Activated CD8-positive, alpha-beta memory T cell treated with anti-CD3 and anti-CD28 coated beads for 4 hours (primary cell): ENCODE data around the gene COL8A2.

ENCODE experiments used
- DNase-seq, 2 donors: peaks; one replicate each; pipeline ENCODE4 v3.0.0-alpha.2; 2020; ENCODE audit warnings: low read depth in 2 of 2

Gene COL8A2

DNA sequence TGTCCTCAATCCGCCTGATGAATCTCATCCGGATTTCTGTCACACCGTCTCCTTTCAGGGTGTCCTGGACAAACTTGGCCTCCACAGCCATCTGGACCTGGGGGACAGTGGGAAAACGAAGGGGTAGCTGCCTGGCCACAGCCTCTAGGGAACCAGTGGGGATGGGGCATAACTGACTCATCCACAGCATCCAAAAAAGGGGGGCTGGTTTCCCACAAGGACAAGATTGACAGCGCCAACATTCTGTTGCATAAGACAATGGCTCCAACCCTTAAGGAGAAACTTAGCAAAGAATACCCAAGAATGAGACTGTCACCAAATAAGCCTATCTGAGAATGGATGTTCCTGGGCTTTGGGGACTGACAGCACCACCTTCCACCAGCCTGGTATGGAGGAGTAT lies 12.2 kb upstream of the COL8A2 start:
- no peak for DNase-seq

GRCh38 chr1:36136535-36136934 lies 11.5 kb upstream of the COL8A2 start:
- no peak for DNase-seq

DNA sequence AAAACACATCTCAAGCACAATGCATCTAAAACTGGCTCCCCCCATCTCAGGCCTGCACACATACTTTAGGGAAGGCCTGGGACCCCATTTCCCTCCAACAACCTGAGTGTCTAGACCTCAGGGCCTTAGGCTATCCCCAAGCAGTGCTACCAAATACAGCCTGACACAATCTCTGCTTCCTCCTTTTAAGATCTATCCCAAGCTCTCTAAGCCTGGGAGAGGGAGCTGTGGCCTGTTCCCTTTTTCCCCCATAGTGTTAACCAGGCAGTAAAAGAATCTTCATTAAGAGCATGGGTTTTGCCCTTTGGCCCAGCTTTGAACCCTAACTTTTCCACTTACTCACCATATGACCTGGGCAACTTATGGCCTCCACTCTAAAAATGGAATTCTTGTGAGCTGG lies 10.8 kb upstream of the COL8A2 start:
- DNase-seq, result no peak

- DNase-seq, result no peak
Measured at GRCh38 chr1:36135330-36135667, 10.3 kb upstream of the COL8A2 start.

DNA sequence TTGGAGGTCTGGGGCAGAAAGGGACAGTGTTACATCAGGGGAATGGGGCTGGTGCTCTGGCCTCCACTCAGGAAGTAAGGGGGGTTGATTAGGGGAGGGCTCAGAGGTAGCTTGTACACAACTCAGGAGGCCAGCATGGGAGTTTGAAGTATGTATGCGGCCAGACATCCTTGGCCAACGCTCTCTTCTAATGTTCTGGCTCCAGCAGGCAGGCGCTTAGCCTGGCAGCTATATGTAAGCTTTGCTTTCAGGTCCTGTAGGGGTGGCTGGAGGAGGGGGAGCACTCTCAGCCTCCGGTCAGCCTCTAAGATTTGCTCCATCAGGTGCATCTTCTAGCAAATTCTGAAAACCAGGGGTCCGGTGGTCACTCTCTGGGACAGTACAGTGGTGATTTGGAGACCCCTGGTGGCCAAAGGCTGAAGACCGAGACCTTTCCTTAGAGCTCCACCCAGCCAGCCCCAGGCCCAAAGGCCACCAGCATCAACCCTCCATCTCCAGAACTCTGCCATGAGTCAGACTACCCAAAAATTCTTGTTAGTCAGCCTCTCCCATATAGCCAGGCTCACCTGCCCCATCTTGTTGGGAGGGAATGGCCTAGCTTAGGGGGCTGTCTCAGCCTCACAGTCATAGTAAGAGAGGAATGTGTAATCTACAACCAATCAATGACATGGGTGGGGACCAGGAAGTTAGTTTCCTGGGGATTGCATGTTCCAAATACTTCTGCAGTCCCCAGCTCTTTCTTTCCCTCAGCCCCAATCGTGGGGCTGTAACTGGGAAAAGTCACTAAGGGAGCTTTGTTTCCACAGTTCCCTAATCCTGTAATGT lies 9.7 kb upstream of the COL8A2 start:
- DNase-seq, result no peak

GRCh38 chr1:36134031-36134430 lies 9.0 kb upstream of the COL8A2 start:
- no peak for DNase-seq

GRCh38 chr1:36133484-36133883 lies 8.5 kb upstream of the COL8A2 start:
- DNase-seq, result no peak

- no peak for DNase-seq
Measured at GRCh38 chr1:36132029-36132428, 7.0 kb upstream of the COL8A2 start.

GRCh38 chr1:36128905-36129206 lies 3.8 kb upstream of the COL8A2 start:
- no peak for DNase-seq

DNA sequence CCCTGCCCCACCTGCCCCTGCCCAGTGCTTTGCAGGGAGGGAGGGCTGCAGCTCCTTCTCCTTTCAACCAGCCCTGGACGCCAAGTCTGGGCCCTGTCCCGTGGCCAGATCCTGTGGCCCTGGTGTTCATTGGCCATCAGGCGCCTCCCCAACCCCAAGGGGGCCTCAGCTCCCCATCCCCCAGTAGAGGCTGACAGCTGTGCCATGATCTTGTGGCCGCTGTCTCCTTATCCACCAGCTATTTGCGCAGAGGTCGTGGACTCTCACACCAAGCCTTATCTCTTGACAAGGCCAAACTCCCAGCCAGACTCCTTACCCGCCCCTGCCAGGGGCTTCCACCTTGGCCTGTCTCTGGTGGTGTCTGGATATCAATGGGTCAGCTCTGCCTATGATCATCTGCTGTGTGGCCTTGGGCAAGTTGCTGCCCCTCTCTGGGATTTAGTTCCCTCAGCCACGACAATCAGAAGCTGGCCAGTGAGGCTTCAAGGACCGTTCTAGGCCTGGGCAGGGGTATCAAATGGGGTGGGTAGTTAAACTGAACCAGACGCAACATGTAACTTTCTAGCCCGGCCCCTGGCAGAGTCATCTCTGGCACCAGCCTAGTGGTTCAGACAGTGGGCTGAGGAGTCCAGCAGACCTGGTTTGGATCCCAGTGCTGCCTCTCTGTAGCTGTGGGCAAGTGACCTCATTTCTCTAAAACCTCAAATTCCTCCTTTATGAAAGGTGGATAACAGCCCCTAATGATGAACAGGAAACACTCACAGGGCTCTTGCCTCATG lies 3.3 kb upstream of the COL8A2 start:
- DNase-seq, result no peak

DNA sequence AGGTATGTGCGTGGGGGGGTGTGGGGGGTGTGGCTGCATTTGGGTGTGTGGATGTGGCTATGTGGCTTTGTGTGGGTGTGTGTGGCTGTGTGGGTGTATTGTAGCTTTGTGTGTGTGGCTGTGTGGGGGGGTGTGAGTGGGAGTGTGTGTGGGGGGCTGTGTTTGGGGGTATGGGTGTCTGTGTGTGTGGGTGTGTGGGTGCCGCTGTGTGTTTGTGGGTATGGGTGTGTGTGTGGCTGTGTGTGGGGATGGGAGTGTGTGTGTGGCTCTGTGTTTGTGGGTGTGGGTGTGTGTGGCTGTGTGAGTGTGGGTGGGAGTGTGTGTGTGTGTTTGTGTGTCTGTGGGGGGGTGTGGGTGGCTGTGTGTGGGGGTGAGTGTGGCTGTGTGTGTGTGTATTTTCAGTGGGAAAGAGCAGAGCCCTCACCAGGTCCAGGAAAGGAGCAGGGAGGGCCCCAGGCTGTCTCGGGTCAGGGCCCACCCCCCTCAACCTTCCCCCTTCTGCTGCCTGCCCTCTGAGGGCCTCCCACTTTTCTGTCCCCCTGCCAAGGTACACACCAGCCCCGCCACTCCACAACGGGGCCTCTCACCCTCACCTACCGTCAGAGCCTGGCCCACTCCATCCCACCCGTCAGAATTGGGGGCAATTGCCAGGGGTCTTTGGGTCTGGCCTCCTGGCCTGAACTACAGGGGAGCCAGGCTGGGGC lies 1.9 kb upstream of the COL8A2 start:
- DNase-seq, result no peak

DNA sequence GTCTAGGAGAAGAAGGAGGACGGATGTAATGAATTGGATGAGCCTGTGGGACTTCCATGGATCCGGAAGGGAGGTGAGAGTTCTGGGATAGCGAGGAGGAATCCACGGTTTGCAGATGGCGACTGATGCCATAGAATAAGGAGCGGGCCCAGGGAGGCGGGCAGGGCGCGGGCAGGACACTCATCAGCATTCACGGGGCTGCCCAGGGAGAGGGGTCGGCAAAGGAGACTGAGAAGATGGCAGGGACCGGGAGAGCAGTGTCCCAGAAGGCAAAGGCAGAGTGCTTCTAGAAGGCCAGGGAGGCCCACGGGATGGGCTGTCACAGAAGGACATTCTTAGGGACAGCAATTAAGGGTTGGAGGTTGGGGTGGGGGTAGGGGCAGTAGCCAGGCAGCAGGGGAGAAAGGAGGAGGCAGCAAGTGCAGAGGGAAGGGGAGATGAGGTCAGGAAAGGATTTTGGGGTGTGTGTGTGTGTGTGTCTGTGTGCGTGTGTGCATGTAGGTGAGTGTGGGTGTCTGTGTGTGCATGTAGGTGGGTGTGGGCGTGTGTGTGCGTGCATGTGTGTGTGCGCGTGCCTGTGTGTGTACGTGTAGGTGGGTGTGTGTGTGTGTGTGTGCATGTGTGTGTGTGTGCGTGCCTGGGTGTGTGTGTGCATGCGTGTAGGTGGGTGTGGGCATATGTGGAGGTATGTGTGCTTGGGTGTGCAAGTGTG lies 1.1 kb upstream of the COL8A2 start:
- no peak for DNase-seq

DNA sequence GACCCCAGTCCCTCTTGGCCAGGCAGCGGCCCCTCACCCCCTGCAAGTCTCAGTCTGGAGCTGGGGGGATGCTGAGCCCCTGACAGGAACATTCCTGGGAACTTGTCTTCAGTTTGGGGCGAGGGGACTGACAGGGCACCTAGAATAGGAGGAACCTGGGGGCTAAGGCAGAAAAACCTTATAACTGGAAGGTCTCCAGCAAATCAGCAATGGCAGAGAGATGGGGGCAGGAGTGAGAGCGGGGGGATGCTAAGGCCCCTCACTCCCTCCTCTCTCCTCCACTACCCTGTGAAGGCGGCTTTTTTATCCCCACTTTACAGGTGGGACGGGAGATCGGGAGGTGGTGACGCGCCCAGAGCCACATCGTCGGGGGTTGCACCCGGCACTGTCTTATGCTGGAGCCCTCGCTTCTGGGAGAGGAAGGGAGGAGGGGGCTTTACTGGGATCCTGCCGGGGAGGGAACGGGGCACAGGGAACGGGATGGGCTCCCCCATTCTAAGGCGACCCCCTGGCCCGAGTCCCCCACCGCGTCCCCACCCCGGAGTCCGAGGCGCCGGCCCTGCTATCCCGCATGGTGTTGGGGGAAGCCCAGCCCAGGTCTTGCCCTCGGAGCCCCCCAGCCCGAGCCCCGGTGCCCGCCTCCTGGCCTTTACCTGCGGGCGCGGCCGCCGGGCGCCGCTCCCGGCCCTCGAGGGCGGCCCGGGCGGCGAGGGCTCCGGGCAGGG lies 456 bp downstream of the COL8A2 start:
- DNase-seq, result no peak

DNA sequence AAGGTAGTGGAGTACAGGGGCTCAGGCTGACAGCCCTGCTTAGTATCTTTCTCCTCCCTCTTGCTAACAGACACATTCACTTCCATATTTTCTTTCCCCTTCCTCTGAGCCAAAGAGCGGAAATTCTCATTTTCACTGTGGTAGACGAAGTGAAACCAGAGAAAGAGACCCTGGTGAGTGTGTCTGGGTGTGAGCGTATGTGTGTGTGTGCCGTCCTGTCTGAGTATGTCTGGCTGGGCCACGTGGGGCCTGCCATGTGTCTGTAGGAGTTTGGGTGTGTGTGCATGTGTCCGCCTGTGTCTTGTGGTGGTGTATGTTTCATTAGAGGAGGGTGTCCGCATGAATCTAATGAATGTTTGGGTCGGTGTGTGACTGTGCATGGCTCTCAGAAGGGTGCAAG lies 1.7 kb downstream of the COL8A2 start:
- no peak for DNase-seq

DNA sequence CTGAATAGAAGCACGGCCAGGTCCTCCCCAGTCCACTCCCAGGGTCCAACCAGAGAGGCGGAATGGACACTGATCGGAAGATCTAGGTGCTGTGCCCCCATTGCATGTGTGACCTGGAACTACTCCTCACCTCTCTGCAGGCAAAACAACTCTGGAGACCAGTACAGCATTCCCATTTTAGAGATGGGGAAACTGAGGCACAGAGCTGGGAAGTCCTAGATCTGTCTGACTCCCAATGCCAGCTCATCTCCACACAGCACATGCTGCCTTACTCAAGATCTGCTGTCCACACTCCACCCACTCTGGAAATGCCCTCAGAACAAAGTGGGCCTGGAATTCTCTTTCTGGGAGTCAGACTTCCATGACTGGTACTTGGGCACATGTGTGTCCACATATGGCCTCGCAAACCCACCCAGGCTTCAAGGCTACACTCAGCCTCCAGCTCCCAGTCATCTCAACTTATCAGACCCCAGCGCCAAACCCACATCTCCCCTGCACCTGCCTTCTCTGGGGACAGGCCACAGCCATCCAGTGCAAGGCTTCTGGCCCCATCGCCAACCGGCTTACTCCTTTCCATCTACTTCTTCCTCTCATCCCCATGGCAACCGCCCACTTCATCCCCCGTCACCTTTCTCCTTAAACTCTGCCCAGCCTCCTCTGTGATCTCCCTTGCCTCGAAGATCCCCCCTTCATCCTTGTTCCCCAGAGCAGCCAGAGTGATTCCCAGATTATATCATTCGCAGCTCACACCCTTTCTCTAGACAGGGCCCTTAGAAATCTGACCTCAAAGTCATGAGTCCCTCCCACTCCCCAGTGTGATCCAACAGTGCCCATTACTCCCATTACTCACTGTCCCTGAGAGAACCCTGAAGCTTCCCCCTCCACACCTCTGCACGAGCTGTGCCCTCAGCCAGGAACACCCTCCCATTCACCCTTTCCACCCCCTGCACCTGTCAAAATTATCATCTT lies 2.7 kb downstream of the COL8A2 start:
- DNase-seq, result no peak

DNA sequence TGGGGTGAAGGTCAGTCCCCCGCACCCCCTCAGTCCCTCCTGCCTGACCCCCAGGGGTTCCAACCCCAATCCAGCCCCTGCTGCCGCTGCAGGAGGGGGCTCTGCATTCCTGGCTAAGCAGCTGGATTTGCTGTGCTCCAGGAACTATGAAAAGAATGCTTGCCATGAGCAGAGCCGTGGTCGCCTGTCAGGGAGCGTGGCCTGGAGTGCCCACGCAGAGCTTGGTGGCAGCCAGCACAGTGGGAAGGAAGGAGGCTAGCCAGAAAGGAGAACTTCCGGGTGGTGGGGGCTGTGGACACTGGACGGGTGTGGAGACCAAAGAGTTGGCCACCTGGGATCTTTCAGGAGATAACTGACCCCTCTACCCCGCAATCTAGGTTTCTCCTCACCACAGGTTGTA lies 5.6 kb downstream of the COL8A2 start:
- DNase-seq, result no peak

GRCh38 chr1:36118447-36119204 lies 6.4 kb downstream of the COL8A2 start:
- DNase-seq, result no peak

DNA sequence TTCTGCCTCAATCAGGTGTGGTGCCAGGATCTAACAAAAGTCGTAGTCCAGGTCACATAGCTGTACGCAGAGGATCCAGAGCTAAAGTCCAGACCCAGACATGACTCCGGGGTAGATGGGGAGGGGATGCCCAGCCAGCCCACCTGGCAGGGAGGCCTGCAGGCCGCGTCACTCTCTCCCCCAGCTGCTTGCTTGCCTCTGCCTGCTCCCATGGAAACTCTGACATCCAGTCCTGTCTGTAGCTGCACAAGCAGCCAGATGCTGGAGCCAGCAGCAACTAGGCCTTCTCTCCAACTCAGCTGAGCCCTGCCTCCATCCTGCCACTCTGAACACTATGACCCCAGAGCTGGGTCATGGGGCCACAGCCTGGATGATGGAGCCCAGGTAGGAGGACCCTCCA lies 8.1 kb downstream of the COL8A2 start:
- DNase-seq, result no peak

DNA sequence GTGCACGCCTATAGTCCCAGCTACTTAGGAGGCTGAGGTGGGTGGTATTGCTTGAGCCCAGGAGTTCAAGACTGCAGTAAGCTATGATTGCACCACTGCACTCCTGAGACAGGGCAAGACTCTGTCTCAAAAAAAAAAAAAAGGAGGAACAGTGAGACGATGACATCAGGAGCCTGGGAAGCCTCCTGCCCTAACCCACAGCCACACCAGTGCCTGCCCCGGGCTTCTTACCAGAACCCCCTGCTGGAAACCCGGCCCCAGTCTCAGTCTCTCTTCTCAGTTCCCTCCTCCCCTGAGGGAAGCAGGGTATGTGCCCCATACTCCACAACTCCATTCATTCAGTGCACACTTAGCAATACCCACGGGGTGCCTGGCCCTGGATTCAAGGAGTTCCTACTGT lies 9.1 kb downstream of the COL8A2 start:
- no peak for DNase-seq

GRCh38 chr1:36115200-36115669 lies 9.8 kb downstream of the COL8A2 start:
- DNase-seq, result no peak
